Measurements from ENCODE around the gene C2orf15.
A peak's percentile ranks its signal among the peaks of the same experiment; 100 is the strongest.
"Not testable (repeated sequence)": the region's sequence is repeated elsewhere in the genome, so short reads cannot be mapped to it uniquely, and the experiment has no call there.

The C2orf15 gene

GRCh38 chr2:99169534-99169933 lies 28.0 kb downstream of the C2orf15 start:
- no peak for DNase-seq

DNA sequence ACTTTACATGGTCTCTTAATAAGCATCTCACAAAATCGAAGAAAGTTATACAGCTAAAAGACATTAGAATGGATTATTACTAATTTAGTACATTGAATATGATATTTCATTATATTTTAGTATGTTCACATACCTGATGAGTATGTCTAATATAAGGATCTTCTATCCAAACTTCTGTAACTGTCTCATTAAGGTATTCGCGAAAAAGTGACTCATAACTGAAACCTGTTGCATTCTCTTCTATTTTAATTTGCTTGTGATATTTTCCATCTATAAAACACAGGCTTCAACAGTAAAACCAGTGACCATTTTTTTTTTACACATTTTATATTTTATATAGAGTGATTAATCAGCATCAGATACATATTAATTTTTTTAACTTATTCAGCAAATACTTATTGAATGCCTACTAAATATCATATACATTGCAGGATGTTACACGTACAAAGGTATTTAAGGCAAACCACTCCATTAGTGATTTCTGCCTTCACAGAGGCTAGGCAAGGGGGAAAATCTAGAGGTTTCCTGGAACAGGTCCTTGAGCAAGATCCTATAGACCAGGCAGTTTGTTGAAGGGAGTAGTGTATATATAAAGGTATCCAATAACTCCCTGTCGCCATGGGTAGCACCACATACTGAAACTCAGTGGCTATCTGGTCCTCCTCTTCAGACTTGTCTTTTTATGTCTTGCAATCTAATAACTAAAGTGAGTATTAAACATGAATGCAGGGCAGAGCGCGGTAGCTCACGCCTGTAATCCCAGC lies 30.1 kb downstream of the C2orf15 start:
- no peak for DNase-seq

GRCh38 chr2:99180755-99181623 lies 39.5 kb downstream of the C2orf15 start, which contains the start of the genes MITD1 and MRPL30:
Gene MITD1, minus strand, starts transcription at chr2:99181058. Its CDS starts 77 bp downstream, at chr2:99180981.
Gene MRPL30, plus strand, starts transcription at chr2:99181184. Its CDS starts 5,020 bp downstream, at chr2:99186204.
- peak; percentile 95 to 97 for DNase-seq

GRCh38 chr2:99181624-99182000 lies 40.1 kb downstream of the C2orf15 start:
- DNase-seq: no peak

- DNase-seq: no peak
These were observed 41.5 kb downstream of the C2orf15 start for GRCh38 chr2:99183025-99183424.

DNA sequence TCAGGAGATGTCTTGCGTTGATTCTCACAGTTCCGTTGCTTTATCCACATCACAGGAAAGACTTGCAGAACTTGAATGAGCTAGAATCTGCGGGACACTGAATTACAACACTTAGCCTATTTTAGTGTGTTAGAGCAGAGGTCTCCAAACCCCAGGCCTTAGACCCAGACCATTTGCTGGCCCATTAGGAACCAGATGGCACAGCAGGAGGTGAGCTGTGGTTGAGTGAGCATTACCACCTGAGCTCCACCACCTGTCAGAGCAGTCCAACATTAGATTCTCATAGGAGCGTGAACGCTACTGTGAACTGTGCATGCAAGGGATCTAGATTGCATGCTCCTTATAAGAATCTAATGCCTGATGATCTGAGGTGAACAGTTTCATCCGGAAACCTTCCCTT lies 43.3 kb downstream of the C2orf15 start:
- no peak for DNase-seq

GRCh38 chr2:99187011-99187410 lies 45.5 kb downstream of the C2orf15 start:
- no peak for DNase-seq

DNA sequence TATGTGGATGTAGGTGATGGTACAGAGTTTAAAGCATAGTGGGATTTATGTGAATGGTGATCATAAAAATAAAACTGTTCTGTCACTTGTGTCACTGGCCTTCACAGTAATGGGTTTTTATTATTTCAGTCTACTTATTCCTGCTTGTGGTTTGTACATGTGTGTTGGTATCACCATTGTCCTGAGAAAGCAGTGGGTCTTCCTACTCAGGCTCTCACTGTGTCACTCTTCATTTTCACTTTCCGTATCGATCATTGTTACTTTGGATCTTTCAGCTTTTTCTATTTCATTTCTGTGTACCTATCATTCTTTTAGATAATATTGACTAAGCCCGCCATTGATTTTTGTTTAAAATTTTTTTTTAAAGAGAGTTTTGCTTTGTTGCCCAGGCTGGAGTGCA lies 46.9 kb downstream of the C2orf15 start:
- DNase-seq: no peak

- DNase-seq: no peak
These were observed 49.0 kb downstream of the C2orf15 start for GRCh38 chr2:99190548-99190947.

DNA sequence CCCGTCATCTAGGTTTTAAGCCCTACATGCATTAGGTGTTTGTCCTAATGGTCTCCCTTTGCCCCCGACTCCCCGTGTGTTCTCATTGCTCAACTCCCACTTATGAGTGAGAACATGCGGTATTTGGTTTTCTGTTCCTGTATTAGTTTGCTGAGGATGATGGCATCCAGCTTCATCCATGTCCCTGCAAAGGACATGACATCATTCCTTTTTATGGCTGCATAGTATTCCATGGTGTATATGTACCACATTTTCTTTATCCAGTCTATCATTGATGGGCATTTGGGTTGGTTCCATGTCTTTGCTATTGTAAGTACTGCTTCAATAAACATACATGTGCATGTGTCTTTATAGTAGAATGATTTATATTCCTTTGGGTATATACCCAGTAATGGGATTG lies 50.9 kb downstream of the C2orf15 start:
- not testable (repeated sequence) for DNase-seq

DNA sequence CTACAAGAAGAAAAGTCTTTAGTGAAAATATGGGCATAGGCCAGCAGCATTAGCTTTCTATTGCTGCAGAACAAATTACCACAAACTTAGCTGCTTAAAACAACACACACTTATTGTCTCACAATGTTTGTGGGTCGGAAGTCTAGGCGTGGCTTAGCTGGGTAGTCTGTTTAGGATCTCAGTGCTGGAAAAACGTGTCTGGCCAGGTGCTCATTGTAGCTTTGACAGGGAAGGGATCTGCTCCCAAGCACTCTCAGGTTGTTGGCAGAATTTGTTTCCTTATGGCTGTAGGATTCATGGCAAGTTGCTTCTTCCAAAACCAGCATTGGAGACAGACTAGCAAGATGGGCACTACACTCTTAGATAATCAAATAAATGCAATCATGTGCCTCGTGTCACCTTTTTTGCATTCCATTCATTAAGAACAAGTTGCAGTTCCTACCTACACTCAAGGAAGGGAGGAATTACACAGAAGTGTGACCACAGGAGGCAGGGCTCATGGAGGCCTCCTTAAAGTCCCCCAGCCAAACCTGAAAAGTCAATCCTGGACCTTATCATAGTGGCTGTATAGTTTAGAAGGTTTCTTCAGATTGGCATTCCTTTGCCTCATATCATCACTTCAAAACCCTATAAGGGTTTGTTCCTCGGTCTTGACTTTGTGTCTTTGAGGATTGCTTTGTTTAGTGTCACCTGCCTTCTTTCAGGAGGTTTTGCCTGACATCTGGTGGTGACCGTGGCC lies 56.8 kb downstream of the C2orf15 start:
- no peak for DNase-seq

DNA sequence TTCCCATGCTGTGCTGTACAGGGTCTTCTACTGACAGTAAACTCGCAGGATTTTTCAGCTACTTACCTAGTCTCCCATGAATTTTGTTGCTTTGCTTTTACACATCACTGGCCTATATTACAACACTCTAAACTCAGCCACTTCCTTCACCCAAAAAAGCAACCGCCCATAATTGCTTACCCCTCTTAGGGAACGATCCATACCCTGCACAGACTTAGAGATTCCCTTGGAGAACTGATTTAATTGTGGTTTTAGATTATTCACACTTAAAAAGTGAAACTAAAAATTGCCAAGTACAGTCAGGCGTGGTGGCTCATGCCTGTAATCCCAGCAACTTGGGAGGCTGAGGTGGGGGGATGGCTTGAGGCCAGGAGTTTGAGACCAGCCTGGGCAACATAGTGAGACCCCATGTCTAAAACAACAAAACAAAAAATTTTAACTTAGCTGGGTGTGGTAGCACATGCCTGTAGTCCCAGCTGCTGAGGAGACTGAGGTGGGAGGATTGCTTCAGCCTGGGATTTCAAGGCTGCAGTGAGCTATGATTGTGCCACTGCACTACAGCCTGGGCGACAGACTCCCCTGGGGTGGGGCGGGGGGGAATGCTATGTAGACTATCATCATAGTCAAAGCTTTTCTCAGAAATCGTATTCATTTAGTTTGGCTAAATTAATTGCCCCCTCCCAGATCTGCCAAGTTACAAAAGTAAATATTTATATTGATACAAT lies 58.7 kb downstream of the C2orf15 start:
- DNase-seq: no peak

Measured in hippocampal formation (tissue), 2 donors.